Fibroblast of mammary gland (primary cell): ENCODE measurements around the gene ZNF496.

Source experiments
- DNase-seq: peaks from one replicate; pipeline ENCODE4 v3.0.0-alpha.2; 2010; ENCODE audit warnings: low read depth
- H3K4me3 ChIP-seq: 2 replicates; pipeline ENCODE4 v1.5.1; 2011; ENCODE audit warnings: low read depth, mild to moderate bottlenecking, low read length, moderate library complexity; ENCODE audit not compliant: control insufficient read depth
- CTCF ChIP-seq: conservative IDR thresholded peaks from 2 replicates; pipeline ENCODE4 v1.5.1; 2011; ENCODE audit warnings: low read depth, low read length, inconsistent platforms; ENCODE audit not compliant: control insufficient read depth, insufficient read depth

Gene ZNF496

DNA sequence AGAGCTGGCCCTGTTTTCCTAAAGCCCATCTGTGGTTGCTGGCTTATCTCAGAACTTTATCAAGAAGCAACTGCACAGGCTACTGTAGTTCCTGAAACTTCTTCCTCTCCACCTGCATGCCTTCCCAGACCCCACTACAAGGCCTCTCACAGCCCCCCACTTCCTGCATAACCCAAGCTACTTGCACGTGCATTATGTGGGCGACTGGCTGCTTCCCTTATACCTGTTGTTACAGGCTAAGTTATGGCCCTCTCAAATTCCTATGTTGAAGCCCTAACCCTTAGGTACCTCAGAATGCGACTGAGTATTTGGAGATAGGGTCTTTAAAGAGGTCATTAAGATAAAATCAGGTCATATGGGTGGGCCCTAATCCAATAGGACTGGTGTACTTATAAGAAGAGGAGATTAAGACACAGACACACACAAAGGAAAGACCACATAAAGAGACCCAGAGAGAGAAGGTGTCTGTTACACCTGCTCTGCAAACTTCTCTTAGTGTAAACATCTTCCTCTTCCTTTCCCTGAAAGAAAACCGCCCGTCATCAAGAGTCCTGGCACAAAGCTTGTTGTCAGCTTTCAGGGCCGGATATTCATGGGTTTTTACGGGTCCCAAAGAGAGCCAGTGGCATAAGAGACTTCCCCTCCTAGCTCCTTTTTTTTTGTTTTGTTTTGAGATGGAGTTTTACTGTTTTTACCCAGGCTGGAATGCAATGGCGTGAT lies 5.1 kb downstream of the ZNF496 start:
- H3K4me3 ChIP-seq = no peak overlapping the region
- no peak for DNase-seq
- no peak for TF ChIP-seq CTCF

DNA sequence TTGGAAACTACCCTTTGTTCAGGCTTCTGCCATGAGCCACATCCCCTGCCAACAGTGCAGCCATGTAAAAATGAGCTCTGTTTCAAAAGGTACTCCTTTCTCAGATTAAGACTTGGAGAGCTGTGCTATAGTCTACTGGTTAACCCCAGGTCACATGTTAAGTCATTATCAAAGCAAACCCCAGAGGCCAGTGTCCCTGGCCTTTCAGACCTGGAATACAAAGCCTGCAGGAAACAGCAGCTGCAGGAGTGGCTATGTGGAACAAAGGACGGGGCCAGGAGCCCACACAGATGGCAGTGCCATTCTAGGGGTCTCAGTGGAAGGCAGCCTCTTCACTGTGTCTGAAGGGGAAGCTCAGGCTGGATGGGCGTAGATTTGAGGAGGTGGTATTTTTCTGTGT lies 6.7 kb downstream of the ZNF496 start:
- H3K4me3 ChIP-seq = no peak overlapping the region
- no peak for DNase-seq
- no peak for TF ChIP-seq CTCF

- no peak overlapping the region for H3K4me3 ChIP-seq
- TF ChIP-seq CTCF = no peak
- DNase-seq = no peak
Observed at GRCh38 chr1:247324204-247324787, 7.4 kb downstream of the ZNF496 start.

- H3K4me3 ChIP-seq = no peak overlapping the region
- no peak for TF ChIP-seq CTCF
- no peak for DNase-seq
Observed at GRCh38 chr1:247322849-247323586, 8.6 kb downstream of the ZNF496 start.

- no peak overlapping the region for H3K4me3 ChIP-seq
- DNase-seq = no peak
- TF ChIP-seq CTCF = no peak
Observed at GRCh38 chr1:247322442-247322841, 9.2 kb downstream of the ZNF496 start.

- no peak for TF ChIP-seq CTCF
Observed at GRCh38 chr1:247317702-247318101, 14.0 kb downstream of the ZNF496 start.

More at GRCh38 chr1:247317702-247318101, 14.0 kb downstream of the ZNF496 start:
- H3K4me3 ChIP-seq = no peak overlapping the region
- no peak for DNase-seq
